GM13976 (cell line): ENCODE results near the gene SPSB3.

Source experiments
- DNase-seq: peaks from one replicate; pipeline ENCODE4 v3.0.0; 2012; ENCODE audit warnings: low spot score
- in situ Hi-C: fragments of 300-500 bp; cut with MboI; formaldehyde crosslinking; loops from one replicate; pipeline ENCODE4 v1.12.0; 2022; ENCODE audit warnings: low sequenced_read_pairs, mixed read lengths, inconsistent platforms; ENCODE audit not compliant: unreplicated experiment
- TF ChIP-seq, protein P1 (sequence below): IDR thresholded peaks from 2 replicates; pipeline ENCODE4 v1.5.1; 2012; ENCODE audit warnings: borderline replicate concordance, mild to moderate bottlenecking; ENCODE audit not compliant: insufficient read depth; ENCODE audit errors: extremely low read depth, missing control alignments, control extremely low read depth

The SPSB3 gene

DNA sequence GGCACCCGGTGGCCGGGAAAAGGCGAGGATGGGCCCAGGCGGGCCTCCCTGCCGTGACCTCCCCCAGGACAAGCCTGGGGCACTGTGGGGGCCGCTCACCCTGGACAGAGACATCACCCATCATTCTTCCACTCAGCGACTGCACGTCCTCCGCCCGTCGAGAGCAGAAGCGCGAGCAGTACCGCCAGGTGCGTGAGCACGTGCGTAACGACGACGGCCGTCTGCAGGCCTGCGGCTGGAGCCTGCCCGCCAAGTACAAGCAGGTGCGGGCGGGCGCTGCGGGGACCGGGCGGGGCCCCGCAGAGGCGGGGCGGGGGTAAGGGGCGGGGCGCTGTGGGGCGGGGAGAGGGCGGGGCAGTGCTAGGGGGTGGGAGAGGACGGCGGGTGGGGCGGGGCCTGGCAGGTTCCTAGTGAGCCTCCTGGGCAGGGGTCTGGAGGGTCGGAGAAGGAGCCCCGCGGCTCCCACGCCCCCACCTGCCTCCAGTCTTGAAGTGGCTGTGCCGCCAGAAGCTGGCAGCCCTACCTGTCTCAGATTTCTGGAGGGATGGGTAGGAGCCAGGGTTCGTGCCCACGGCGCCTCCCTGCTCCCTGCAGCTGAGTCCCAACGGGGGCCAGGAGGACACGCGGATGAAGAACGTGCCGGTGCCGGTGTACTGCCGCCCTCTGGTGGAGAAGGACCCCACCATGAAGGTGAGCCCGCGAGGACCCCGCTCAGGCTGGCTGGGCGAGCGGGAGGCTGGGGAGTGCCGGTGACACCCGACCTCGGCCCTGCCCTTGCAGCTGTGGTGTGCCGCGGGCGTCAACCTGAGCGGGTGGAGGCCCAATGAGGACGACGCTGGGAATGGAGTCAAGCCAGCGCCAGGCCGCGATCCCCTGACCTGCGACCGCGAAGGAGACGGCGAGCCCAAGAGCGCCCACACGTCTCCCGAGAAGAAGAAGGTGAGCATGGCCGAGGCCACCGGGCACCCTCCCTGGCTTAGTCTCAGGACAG lies 18.6 kb downstream of the SPSB3 start:
- TF ChIP-seq, protein P1, sequence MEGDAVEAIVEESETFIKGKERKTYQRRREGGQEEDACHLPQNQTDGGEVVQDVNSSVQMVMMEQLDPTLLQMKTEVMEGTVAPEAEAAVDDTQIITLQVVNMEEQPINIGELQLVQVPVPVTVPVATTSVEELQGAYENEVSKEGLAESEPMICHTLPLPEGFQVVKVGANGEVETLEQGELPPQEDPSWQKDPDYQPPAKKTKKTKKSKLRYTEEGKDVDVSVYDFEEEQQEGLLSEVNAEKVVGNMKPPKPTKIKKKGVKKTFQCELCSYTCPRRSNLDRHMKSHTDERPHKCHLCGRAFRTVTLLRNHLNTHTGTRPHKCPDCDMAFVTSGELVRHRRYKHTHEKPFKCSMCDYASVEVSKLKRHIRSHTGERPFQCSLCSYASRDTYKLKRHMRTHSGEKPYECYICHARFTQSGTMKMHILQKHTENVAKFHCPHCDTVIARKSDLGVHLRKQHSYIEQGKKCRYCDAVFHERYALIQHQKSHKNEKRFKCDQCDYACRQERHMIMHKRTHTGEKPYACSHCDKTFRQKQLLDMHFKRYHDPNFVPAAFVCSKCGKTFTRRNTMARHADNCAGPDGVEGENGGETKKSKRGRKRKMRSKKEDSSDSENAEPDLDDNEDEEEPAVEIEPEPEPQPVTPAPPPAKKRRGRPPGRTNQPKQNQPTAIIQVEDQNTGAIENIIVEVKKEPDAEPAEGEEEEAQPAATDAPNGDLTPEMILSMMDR: no peak
- in situ Hi-C loops: no loop called here
- no peak for DNase-seq

DNA sequence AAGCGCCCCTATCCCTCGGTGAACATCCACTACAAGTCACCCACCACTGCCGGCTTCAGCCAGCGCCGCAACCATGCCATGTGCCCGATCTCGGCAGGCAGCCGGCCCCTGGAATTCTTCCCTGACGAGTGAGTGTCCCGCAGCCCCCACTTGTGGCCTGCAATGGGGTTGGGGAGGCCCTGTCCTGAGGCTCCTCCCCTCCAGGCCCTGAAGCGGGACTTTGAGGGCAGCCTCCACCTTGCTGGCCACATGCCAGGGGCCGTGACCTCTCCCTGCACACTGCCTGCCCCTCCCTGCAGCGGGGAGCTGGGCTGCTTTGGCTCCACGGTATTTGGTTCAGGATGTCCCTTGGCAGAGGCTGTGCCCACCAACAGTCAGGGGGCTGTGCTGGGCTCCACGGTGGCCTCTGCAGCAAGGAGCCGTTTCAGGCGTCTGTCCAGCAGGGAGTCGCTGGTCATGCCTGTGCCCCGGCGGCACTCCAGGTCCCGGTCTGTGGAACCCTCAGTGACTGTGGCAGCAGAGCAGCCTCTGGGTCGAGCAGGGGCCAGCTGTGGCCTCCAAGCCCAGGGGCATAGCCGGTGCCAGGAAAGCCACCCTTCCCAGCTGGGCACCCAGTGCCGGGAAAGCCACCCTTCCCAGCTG lies 19.4 kb downstream of the SPSB3 start:
- no peak for DNase-seq
- TF ChIP-seq, protein P1: no peak
- in situ Hi-C loops: no loop called here

DNA sequence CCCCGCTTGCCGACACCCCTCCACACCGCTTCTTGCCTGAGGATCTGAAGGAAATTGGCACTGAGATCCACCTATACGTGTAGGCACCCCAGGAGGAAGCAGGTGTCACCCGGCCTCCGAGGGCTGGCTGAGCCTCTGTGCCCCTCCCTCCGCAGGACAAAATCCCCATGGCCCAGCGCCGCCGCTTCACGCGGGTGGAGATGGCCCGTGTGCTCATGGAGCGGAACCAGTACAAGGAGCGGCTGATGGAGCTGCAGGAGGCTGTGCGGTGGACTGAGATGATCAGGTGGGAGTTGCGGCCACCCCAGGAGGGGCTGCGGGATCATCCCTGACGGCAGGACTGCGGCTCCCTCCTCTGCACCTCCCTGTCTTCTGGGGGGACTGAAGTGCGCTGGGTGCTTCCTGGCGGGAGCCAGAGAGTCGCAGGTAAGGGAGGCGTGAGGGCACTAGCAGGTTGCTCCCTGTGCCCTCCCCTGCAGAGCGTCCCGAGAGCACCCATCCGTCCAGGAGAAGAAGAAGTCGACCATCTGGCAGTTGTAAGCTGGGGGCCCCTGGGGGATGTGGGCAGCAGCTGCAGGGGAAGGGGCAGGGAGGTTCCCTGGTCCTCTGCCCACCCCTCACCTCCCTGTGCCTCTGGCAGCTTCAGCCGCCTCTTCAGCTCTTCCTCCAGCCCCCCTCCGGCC lies 20.0 kb downstream of the SPSB3 start:
- no peak for DNase-seq
- in situ Hi-C loops: no loop called here
- TF ChIP-seq, protein P1: no peak

DNA sequence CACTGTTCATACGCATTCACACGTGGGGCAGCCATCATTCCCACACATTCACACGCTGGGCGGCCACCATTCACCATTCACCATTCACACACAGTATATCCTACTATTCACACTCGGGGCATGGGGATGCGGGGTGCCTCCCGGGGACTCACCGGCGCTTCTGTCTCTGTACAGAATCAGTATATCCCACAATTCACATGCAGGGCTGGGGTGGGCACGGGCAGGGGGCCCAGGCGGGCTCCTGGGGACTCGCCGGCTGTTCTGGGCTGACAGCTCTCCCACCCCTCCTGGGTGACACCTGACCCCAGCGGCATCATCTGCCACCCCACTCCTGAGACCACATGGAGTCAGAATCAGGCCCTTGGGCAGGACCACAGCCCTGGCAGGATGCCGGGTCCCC lies 20.6 kb downstream of the SPSB3 start:
- TF ChIP-seq, protein P1: no peak
- in situ Hi-C loops: no loop called here
- no peak for DNase-seq

DNA sequence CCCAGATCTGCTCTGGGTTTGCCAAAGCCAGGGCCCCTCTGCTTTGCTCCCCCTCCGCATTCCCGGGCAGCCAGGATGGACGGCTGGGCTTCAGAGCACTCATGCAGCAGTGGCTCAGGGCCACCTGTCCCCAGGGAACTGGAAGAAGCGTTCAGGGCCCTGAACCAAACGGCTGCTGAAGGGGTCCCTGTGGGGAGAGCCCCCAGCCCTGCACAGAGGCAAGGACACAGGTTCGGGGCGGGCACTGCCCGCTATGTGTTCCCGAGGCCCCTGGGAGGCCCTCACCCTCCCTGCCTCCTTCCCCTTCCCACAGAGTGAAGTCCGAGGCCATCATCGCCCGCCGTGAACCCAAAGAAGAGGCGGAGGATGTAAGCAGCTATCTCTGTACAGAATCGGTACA lies 21.5 kb downstream of the SPSB3 start:
- in situ Hi-C loops: no loop called here
- DNase-seq: no peak
- TF ChIP-seq, protein P1: no peak

DNA sequence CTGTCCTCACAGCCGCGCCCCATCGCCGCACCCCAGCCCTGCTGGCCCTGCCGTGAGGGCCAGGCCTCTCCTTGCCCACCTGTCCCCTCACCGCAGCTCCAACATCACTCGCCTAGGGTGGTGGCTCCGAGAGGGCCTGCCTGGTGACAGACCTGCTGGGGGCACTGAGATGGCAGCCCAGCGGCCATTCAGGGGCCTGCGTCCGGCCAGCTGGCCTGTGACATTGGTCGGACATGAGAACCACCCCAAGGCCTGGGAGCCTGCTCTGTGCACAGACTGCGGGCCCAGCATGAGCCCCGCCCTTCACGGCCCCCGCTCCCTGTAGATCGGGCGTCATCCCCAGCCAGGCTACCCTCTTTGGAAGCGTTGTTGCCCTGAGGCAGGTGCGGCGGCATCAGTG lies 22.9 kb downstream of the SPSB3 start:
- in situ Hi-C loops: no loop called here
- no peak for DNase-seq
- TF ChIP-seq, protein P1: no peak
